Heart left ventricle (tissue), 13 donors: ENCODE results near the gene TMEM131L.

Experiments used
- CTCF ChIP-seq, 12 donors: fragments of 200-600 bp; sonication (generic) in 4 of 12; IDR thresholded peaks; one replicate each; pipeline versions ENCODE4 v1.5.0 to v1.8.0; 2018 to 2022; ENCODE audit warnings: antibody characterized with exemption in 12 of 12, mild to moderate bottlenecking in 5 of 12
- POLR2A ChIP-seq, 2 donors: fragments of 450-650 bp; IDR thresholded peaks; one replicate each; pipeline ENCODE4 v1.6.1; 2017; ENCODE audit warnings: antibody characterized with exemption in 2 of 2, mild to moderate bottlenecking in 2 of 2, moderate library complexity in 2 of 2
- donor health status: ischemic (EF 13 %, LVEDD 7.1; RV severe dilation, severe dysfunction).
- donor health status: DM: no; HTN: yes; CAD: no.
- donor health status: DM: no; HTN: no; CAD: no.
- donor health status: ischemic (EF 25% LVEDD 6.9; RV normal size, moderate dysfunction).
- donor health status: ischemic (EF 25% LVEDD 5.7; RV mildly dilated, moderate dysfunction).
- donor health status: ischemic (EF 35%, LVEDD 5.7; RV mildly dilated, moderate dysfunction).
- donor health status: nonischemic (EF 11% LVEDD 7.7; RV severe dilation, severe dysfunction).
- donor health status: DM: yes; HTN: yes; CAD: no.
- donor health status: PGD.
- donor health status: ischemic (EF 29% LVEDD 5.4; RV normal size, mild dysfunction).
- donor health status: nonischemic (EF 23%, LVEDD 6.1; RV moderate dilation, normal function).

GRCh38 chr4:153495480-153496193 is 29.5 kb downstream of the TMEM131L start:
- TF ChIP-seq CTCF (IDR thresholded peaks at IDR 0.05) (no peak), POLR2A (IDR thresholded peaks at IDR 0.05) (no peak)
